OCI-LY3 (cell line): ENCODE results near the gene OR51A7.

Source experiments
- CTCF ChIP-seq: fragments of 200-600, 300-600 bp; sonication (generic); IDR thresholded peaks from 2 replicates; pipeline ENCODE4 v1.5.1; 2014; ENCODE audit warnings: antibody characterized with exemption, low read length, low read depth
- EZH2phosphoT487 ChIP-seq: fragments of 200-600 bp; shearing (Covaris generic); IDR thresholded peaks from 2 replicates; pipeline ENCODE4 v1.6.1; 2018; ENCODE audit warnings: antibody characterized with exemption, mixed run types, low read depth

DNA sequence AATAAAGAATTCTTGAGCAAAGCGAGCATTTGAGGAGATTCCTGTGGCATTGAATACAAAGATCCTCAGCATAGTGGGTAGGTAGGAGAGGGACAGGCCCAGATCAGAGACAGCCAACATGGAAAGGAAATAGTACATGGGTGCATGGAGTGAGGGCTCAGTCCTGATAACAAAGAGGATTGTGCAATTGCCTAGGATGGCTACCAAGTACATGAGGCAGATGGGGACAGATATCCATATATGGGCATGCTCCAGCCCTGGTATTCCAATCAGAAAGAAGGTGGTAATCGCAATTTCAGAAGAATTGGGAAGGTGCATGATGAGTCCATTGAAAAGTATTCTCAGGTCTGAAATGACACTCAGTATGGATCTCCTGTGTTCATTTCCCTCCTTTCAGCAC, 13.3 kb upstream of the OR51A7 start:
- TF ChIP-seq CTCF (no peak), EZH2phosphoT487 (no peak)
